HT1080 (cell line): ENCODE measurements around the gene STX12. TPM values are rescaled to one million over a fixed set of nuclear protein-coding genes. Genes with fewer than 3 reads are reported as not detected.
"Not testable (repeated sequence)": the region's sequence is repeated elsewhere in the genome, so short reads cannot be mapped to it uniquely, and the experiment has no call there.

Source experiments
- DNase-seq: peaks from one replicate; pipeline ENCODE4 v3.0.0-alpha.2; 2015; ENCODE audit warnings: low read depth
- total RNA-seq: library from RNA; depleted of rRNA; stranded (reverse); fragments of >200 nt; shearing (Covaris generic); gene quantifications from 2 replicates; pipeline ENCODE4 v1.2.3, GENCODE V29; 2014

STX12 gene
- total RNA-seq, 1 experiment from 2014 or later, result 26.4 TPM

GRCh38 chr1:27774654-27775053 is 1.6 kb downstream of the STX12 start:
- DNase-seq, result no peak

GRCh38 chr1:27775336-27775735 is 2.3 kb downstream of the STX12 start:
- not testable (repeated sequence) for DNase-seq

GRCh38 chr1:27776276-27776675 is 3.3 kb downstream of the STX12 start:
- not testable (repeated sequence) for DNase-seq

- no peak for DNase-seq
These were observed 5.0 kb downstream of the STX12 start for GRCh38 chr1:27778056-27778455.

GRCh38 chr1:27779122-27779521 is 6.1 kb downstream of the STX12 start:
- DNase-seq, result no peak

GRCh38 chr1:27782950-27783349 is 9.9 kb downstream of the STX12 start:
- no peak for DNase-seq

- no peak for DNase-seq
These were observed 11.7 kb downstream of the STX12 start for GRCh38 chr1:27784700-27785099.

GRCh38 chr1:27785781-27786455 is 12.9 kb downstream of the STX12 start:
- DNase-seq, result peak; percentile 10

GRCh38 chr1:27787895-27788294 is 14.9 kb downstream of the STX12 start:
- DNase-seq, result no peak

GRCh38 chr1:27789540-27790041 is 16.6 kb downstream of the STX12 start:
- DNase-seq, result peak; percentile 81

- DNase-seq, result not testable (repeated sequence)
These were observed 17.3 kb downstream of the STX12 start for GRCh38 chr1:27790270-27790669.

GRCh38 chr1:27795601-27796000 is 22.6 kb downstream of the STX12 start:
- DNase-seq, result no peak

GRCh38 chr1:27804791-27805190 is 31.8 kb downstream of the STX12 start:
- DNase-seq, result no peak

- no peak for DNase-seq
These were observed 33.7 kb downstream of the STX12 start for GRCh38 chr1:27806758-27807157.

- no peak for DNase-seq
These were observed 34.4 kb downstream of the STX12 start for GRCh38 chr1:27807385-27807784.

GRCh38 chr1:27808131-27808530 is 35.1 kb downstream of the STX12 start:
- DNase-seq, result not testable (repeated sequence)

- DNase-seq, result no peak
These were observed 36.9 kb downstream of the STX12 start for GRCh38 chr1:27809883-27810282.

GRCh38 chr1:27811741-27812500 is 38.9 kb downstream of the STX12 start:
- DNase-seq, result no peak

- no peak for DNase-seq
These were observed 44.1 kb downstream of the STX12 start for GRCh38 chr1:27816921-27817630.

GRCh38 chr1:27821761-27822315 is 48.8 kb downstream of the STX12 start:
- DNase-seq, result no peak

GRCh38 chr1:27823784-27824183 is 50.8 kb downstream of the STX12 start:
- DNase-seq, result no peak

- DNase-seq, result no peak
These were observed 51.4 kb downstream of the STX12 start for GRCh38 chr1:27824411-27824810.
